Measurements from ENCODE around the gene PRR5. TPM values are rescaled to one million over a fixed set of nuclear protein-coding genes. Genes with fewer than 3 reads are reported as not detected.

The PRR5 gene
- total and polyA plus RNA-seq, 10 donors = 31.3 to 85.6 (median 76.7) TPM

GRCh38 chr22:44684506-44685383 is 17.3 kb upstream of the PRR5 start:
- Histone ChIP-seq H3K27me3 (replicated peaks in 1 of 7) (peaks cover 0 to 5% (median 0%) of the 10 kb centered on the region in 7 donors), H3K9me3 (no peaks in the 10 kb centered on the region), H3K4me1 (peaks cover 10 to 56% (median 30%) of the 10 kb centered on the region in 6 donors), H3K4me3 (peak overlapping the region in 1 of 8 donors; percentile 31), H3K27ac (peak overlapping the region in 4 of 8 donors; percentile 23 to 70 (median 42)), H3K36me3 (no peaks in the 10 kb centered on the region)
- DNase-seq = peak; percentile 93
- intact Hi-C loops (cut with DNase I; ENCODE audit: low total_unique reads) = no loop called here
- 20 to 55% (median 28%) methylated on average over 11 to 23 of the region's 23 CpGs for WGBS, 5 donors
- TF ChIP-seq POLR2AphosphoS5 (IDR thresholded peaks at IDR 0.05) (peak in 2 of 3 donors; percentile 57 to 67), CTCF (IDR thresholded peaks at IDR 0.05 in 8 of 11, conservative IDR thresholded peaks at IDR 0.05 in 3 of 11) (peak; percentile 94 to 99 (median 98)), POLR2A (IDR thresholded peaks at IDR 0.05) (no peak)

- peak; percentile 87 for DNase-seq
- WGBS, 5 donors = 39 to 58% (median 47%) methylated on average over 8 to 11 of the region's 11 CpGs
- Histone ChIP-seq H3K4me1 (peaks cover 10 to 54% (median 30%) of the 10 kb centered on the region in 6 donors), H3K36me3 (no peaks in the 10 kb centered on the region), H3K4me3 (peak overlapping the region in 1 of 8 donors; percentile 31), H3K27ac (peak overlapping the region in 4 of 8 donors; percentile 23 to 70 (median 42)), H3K9me3 (no peaks in the 10 kb centered on the region), H3K27me3 (replicated peaks in 1 of 7) (peaks cover 0 to 10% (median 0%) of the 10 kb centered on the region in 7 donors)
- TF ChIP-seq POLR2AphosphoS5 (IDR thresholded peaks at IDR 0.05) (peak in 1 of 3 donors; percentile 17), POLR2A (IDR thresholded peaks at IDR 0.05) (no peak), CTCF (IDR thresholded peaks at IDR 0.05 in 8 of 11, conservative IDR thresholded peaks at IDR 0.05 in 3 of 11) (no peak)
- intact Hi-C loops (cut with DNase I; ENCODE audit: low total_unique reads) = no loop called here
These were observed 16.5 kb upstream of the PRR5 start for GRCh38 chr22:44685384-44686056.

- Histone ChIP-seq H3K27me3 (replicated peaks in 1 of 7) (peaks cover 0 to 10% (median 0%) of the 10 kb centered on the region in 7 donors), H3K4me1 (peaks cover 10 to 47% (median 23%) of the 10 kb centered on the region in 6 donors), H3K9me3 (no peaks in the 10 kb centered on the region), H3K27ac (no peak overlapping the region), H3K4me3 (no peak overlapping the region), H3K36me3 (no peaks in the 10 kb centered on the region)
- no peak for DNase-seq
- intact Hi-C loops (cut with DNase I; ENCODE audit: low total_unique reads) = no loop called here
- WGBS, 5 donors = 77 to 94% (median 90%) methylated on average over 10 of the region's 10 CpGs
- TF ChIP-seq POLR2A (IDR thresholded peaks at IDR 0.05) (no peak), POLR2AphosphoS5 (IDR thresholded peaks at IDR 0.05) (no peak), CTCF (IDR thresholded peaks at IDR 0.05 in 8 of 11, conservative IDR thresholded peaks at IDR 0.05 in 3 of 11) (no peak)
These were observed 15.0 kb upstream of the PRR5 start for GRCh38 chr22:44686873-44687600.
